Measurements from ENCODE around the gene SULF2. TPM values are rescaled to one million over a fixed set of nuclear protein-coding genes. Genes with fewer than 3 reads are reported as not detected.

Gene SULF2
- total RNA-seq (2012; rRNA removed) (0.28 and 0.54 TPM in 2 replicates), polyA plus RNA-seq (2012; rRNA removed) (0.55 and 0.77 TPM in 2 replicates), Bru-seq, nascent RNA (percentile 42 among the genes with signal in this experiment), BruChase-seq, experiment 1, labeled RNA remaining after a 6-hour chase (percentile 49 among the genes with signal in this experiment), BruChase-seq, experiment 2, labeled RNA remaining after a 2-hour chase (percentile 39 among the genes with signal in this experiment)
- 0.50 and 0.59 TPM in 2 replicates for polyA plus RNA-seq (2012; cell fraction: cytosol; rRNA removed)
- polyA plus RNA-seq (2012; cell fraction: nucleus; rRNA removed; ENCODE audit: low replicate concordance): 0.16 and 0.79 TPM in 2 replicates
- long read RNA-seq, full-length matches to known transcripts: 4 of 33 reads
- long read RNA-seq, partial matches to known transcripts: 9 of 33 reads
- long read RNA-seq, other reads (novel, unspliced or antisense): 20 of 33 reads

DNA sequence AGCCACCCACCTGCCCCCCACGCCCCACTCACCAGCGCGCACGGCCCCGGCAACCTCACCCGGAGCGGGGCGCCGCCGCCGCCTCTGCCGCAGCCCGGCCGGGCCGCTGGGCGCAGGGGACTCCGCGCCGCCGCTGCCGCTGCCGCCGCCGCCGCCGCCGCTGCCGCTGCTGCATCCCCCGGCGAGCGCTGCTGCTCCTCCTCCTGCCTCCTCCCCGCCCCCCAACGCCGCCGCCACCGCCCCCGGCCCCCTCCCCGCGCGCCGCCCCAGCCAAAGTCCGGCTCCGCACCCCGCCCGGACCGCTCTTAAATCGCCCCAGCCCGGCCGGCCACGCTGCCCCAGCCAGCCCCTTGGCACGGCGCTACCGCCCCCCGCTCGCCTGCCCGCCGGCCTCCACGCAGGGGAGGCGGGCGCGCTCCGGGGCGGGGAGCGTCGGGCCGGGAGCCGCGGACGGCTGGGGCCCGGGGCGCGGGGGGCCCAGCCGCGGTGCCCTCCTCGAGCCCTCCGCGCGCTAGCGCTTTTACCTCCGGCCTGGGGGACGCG lies at the start of gene SULF2:
Gene SULF2, minus strand, starts transcription at position 171 of the 543 bp plus-strand sequence. CDS start 28,118 bp downstream, outside the sequence.
- H4K5ac ChIP-seq (ENCODE audit: low read depth, low read length): no peak within 1 kb of the TSS
- TF ChIP-seq SMC3 (IDR thresholded peaks at IDR 0.05; ENCODE audit: low read depth, low read length): no peak
- TF ChIP-seq RCOR1 (IDR thresholded peaks at IDR 0.05; ENCODE audit: insufficient replicate concordance, low read length): no peak
- TF ChIP-seq FOS (IDR thresholded peaks at IDR 0.05; ENCODE audit: low read depth, low read length): no peak
- TF ChIP-seq, protein P1, sequence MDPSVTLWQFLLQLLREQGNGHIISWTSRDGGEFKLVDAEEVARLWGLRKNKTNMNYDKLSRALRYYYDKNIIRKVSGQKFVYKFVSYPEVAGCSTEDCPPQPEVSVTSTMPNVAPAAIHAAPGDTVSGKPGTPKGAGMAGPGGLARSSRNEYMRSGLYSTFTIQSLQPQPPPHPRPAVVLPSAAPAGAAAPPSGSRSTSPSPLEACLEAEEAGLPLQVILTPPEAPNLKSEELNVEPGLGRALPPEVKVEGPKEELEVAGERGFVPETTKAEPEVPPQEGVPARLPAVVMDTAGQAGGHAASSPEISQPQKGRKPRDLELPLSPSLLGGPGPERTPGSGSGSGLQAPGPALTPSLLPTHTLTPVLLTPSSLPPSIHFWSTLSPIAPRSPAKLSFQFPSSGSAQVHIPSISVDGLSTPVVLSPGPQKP (IDR thresholded peaks at IDR 0.05; ENCODE audit: borderline replicate concordance, low read depth, low read length): no peak
- no peak for TF ChIP-seq MAFK (IDR thresholded peaks at IDR 0.05; ENCODE audit: low read depth, low read length)
- TF ChIP-seq RAD21 (IDR thresholded peaks at IDR 0.05; ENCODE audit: low read length): no peak
- TF ChIP-seq MAZ (IDR thresholded peaks at IDR 0.05; ENCODE audit: borderline replicate concordance, low read depth, low read length): no peak
- no peak for TF ChIP-seq CHD1 (IDR thresholded peaks at IDR 0.05; ENCODE audit: low read depth, low read length)
- no peak for TF ChIP-seq POLR2A (IDR thresholded peaks at IDR 0.05; ENCODE audit: low read depth, low read length)
- no peak for TF ChIP-seq RFX5 (IDR thresholded peaks at IDR 0.05; ENCODE audit: low read depth, low read length)
- TF ChIP-seq NFE2L2 (IDR thresholded peaks at IDR 0.05; ENCODE audit: low read depth, low read length): no peak
- no peak for TF ChIP-seq BHLHE40 (IDR thresholded peaks at IDR 0.05; ENCODE audit: low read depth, low read length)
- TF ChIP-seq, protein P2, sequence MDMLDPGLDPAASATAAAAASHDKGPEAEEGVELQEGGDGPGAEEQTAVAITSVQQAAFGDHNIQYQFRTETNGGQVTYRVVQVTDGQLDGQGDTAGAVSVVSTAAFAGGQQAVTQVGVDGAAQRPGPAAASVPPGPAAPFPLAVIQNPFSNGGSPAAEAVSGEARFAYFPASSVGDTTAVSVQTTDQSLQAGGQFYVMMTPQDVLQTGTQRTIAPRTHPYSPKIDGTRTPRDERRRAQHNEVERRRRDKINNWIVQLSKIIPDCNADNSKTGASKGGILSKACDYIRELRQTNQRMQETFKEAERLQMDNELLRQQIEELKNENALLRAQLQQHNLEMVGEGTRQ (IDR thresholded peaks at IDR 0.05; ENCODE audit: low read depth, low read length): no peak
- TF ChIP-seq MXI1 (IDR thresholded peaks at IDR 0.05; ENCODE audit: borderline replicate concordance, low read depth, low read length): no peak
- TF ChIP-seq CEBPB (IDR thresholded peaks at IDR 0.05; ENCODE audit: low read depth, low read length): no peak

More for the DNA sequence above, at the start of gene SULF2:
- Histone ChIP-seq H3K9ac (ENCODE audit: low read depth, low read length) (peak within 1 kb of the TSS; percentile 6; the same call in 1 of the 2 replicates), H3K27me3 (ENCODE audit: control insufficient read depth, insufficient read depth, low read length) (peaks cover 49% of the 10 kb centered on the region), H2AFZ (replicated peaks; ENCODE audit: low read length, poor library complexity) (peak within 1 kb of the TSS; percentile 63), H3K56ac (ENCODE audit: extremely low read depth, insufficient read depth, low read length) (no peak within 1 kb of the TSS), H2BK120ac (ENCODE audit: low read depth, low read length) (no peak within 1 kb of the TSS), H3K36me3 (ENCODE audit: control insufficient read depth, insufficient read depth, low read length) (no peaks in the 10 kb centered on the region), H2BK20ac (ENCODE audit: low read depth, low read length) (no peak within 1 kb of the TSS), H4K91ac (ENCODE audit: insufficient read depth, low read depth, low read length) (no peak within 1 kb of the TSS), H3K4me1 (ENCODE audit: control insufficient read depth, insufficient read depth, low read length) (peaks cover 2% of the 10 kb centered on the region; the same call in 1 of the 2 replicates), H3K23ac (ENCODE audit: low read depth, low read length) (peak within 1 kb of the TSS; percentile 4; the same call in 1 of the 2 replicates), H2AK9ac (replicated peaks; ENCODE audit: low read depth, low read length, poor library complexity) (peak within 1 kb of the TSS; percentile 58), H3K27ac (ENCODE audit: insufficient read depth, low read length) (peak within 1 kb of the TSS; percentile 21; the same call in 1 of the 2 replicates), H3K4ac (ENCODE audit: low read depth, low read length) (no peak within 1 kb of the TSS), H4K20me1 (ENCODE audit: insufficient read depth, low read length) (no peaks in the 10 kb centered on the region), H3K9me3 (ENCODE audit: control insufficient read depth, insufficient read depth, low read length) (no peaks in the 10 kb centered on the region), H3K18ac (ENCODE audit: low read depth, low read length) (no peak within 1 kb of the TSS), H3K14ac (replicated peaks; ENCODE audit: low read depth, low read length) (no peak within 1 kb of the TSS), H4K8ac (ENCODE audit: low read depth in 2 of 2, low read length in 2 of 2) (no peak within 1 kb of the TSS), H2AK5ac (ENCODE audit: low read depth, low read length) (no peak within 1 kb of the TSS), H3K79me1 (ENCODE audit: low read depth in 1 of 2, low read length in 2 of 2) (no peaks in the 10 kb centered on the region), H3K4me2 (ENCODE audit: low read depth, low read length) (peak within 1 kb of the TSS; percentile 84), H2BK15ac (ENCODE audit: low read depth, low read length) (no peak within 1 kb of the TSS), H3K9me1 (ENCODE audit: insufficient read depth, low read length) (no peaks in the 10 kb centered on the region), H3K4me3 (ENCODE audit: insufficient read depth, low read depth, low read length) (peak within 1 kb of the TSS; percentile 37), H2BK5ac (ENCODE audit: low read depth, low read length, poor library complexity, severe bottlenecking) (no peak within 1 kb of the TSS)
- dilution Hi-C loops (cut with HindIII; ENCODE audit: low sequenced_read_pairs, unreplicated experiment): no loop called here
- WGBS, 2 experiments (ENCODE audit: extremely low coverage in 2 of 2, insufficient read length in 1 of 2): 0% methylated on average over 23 of the region's 82 CpGs; no CpG with 5 or more reads in 1 of the 2 experiments
- no peak for DNase-seq
- peak; percentile 36 for ATAC-seq (ENCODE audit: low read depth)
- no TSS peak for BruUV-seq (replicated peaks)
- intact Hi-C loops (cut with micrococcal nuclease): loop anchor here (5.0 to 10.0 kb wide), 2 partner anchors 108 to 509 kb away; no protein-coding TSS in a partner anchor
- in situ Hi-C loops (cut with MboI; ENCODE audit: low sequenced_read_pairs): no loop called here
- ChIA-PET POLR2A (ENCODE audit: unreplicated experiment) (no interaction called here), CTCF (no interaction called here)

Data from IMR-90 (cell line).